GM12878 (cell line): ENCODE measurements around the gene TRIOBP. TPM values are rescaled to one million over a fixed set of nuclear protein-coding genes. Genes with fewer than 3 reads are reported as not detected.

Source experiments
- BHLHE40 ChIP-seq, 2 experiments: fragments of 450-650 bp in 1 of 2; IDR thresholded peaks; 2 replicates each; pipeline ENCODE4 v1.6.1; 2011 to 2017; ENCODE audit warnings: low read depth in 2 of 2, borderline replicate concordance in 1 of 2, improper control_type of control experiment in 1 of 2, low read length in 1 of 2, mild to moderate bottlenecking in 1 of 2
- CBX3 ChIP-seq: fragments of 200-600 bp; sonication (generic); IDR thresholded peaks from 2 replicates; pipeline ENCODE4 v1.6.1; 2016; ENCODE audit warnings: low read depth, borderline replicate concordance
- CREM ChIP-seq: IDR thresholded peaks from 2 replicates; pipeline ENCODE4 v1.6.1; 2014; ENCODE audit warnings: antibody characterized with exemption, low read depth
- DPF2 ChIP-seq: fragments of 450-650 bp; IDR thresholded peaks from 2 replicates; pipeline ENCODE4 v1.6.1; 2017; ENCODE audit warnings: mild to moderate bottlenecking
- E2F4 ChIP-seq: IDR thresholded peaks from 2 replicates; pipeline ENCODE4 v1.6.1; 2012; ENCODE audit warnings: low read depth, low read length, improper control_type of control experiment
- EGR1 ChIP-seq, 2 experiments: IDR thresholded peaks; 1 replicate in 1 of 2; 2 replicates in 1 of 2; pipeline ENCODE4 v1.6.1; 2011 to 2012; ENCODE audit warnings: low read depth in 2 of 2, low read length in 2 of 2, borderline replicate concordance in 1 of 2, mild to moderate bottlenecking in 1 of 2, moderate library complexity in 1 of 2
- FOXK2 ChIP-seq: fragments of 450-650 bp; IDR thresholded peaks from 2 replicates; pipeline ENCODE4 v1.6.1; 2017; ENCODE audit warnings: mild to moderate bottlenecking, moderate library complexity
- HDAC6 ChIP-seq: fragments of 200-600 bp; sonication (generic); IDR thresholded peaks from one replicate; pipeline ENCODE4 v1.8.0; 2017; ENCODE audit warnings: antibody characterized with exemption; ENCODE audit not compliant: unreplicated experiment
- KAT2A ChIP-seq: conservative IDR thresholded peaks from 2 replicates; pipeline ENCODE4 v1.6.1; 2011; ENCODE audit warnings: low read depth, low read length; ENCODE audit not compliant: control insufficient read depth
- MXI1 ChIP-seq: fragments of 150-350 bp; IDR thresholded peaks from 2 replicates; pipeline ENCODE4 v1.6.1; 2011; ENCODE audit warnings: low read depth, mild to moderate bottlenecking, inconsistent platforms, low read length, improper control_type of control experiment
- NR2C2 ChIP-seq: IDR thresholded peaks from 2 replicates; pipeline ENCODE4 v1.6.1; 2011; ENCODE audit warnings: borderline replicate concordance, low read depth; ENCODE audit not compliant: control insufficient read depth, insufficient read length
- NR2F1 ChIP-seq: fragments of 450-650 bp; conservative IDR thresholded peaks from 2 replicates; pipeline ENCODE4 v1.6.1; 2017; ENCODE audit warnings: mild to moderate bottlenecking
- POU2F2 ChIP-seq: IDR thresholded peaks from 3 replicates; pipeline ENCODE4 v1.6.1; 2011; ENCODE audit warnings: low read depth, mild to moderate bottlenecking, low read length, borderline replicate concordance
- RAD51 ChIP-seq: fragments of 450-650 bp; IDR thresholded peaks from 2 replicates; pipeline ENCODE4 v1.6.1; 2016; ENCODE audit warnings: moderate library complexity, mild to moderate bottlenecking, inconsistent platforms
- RCOR1 ChIP-seq: conservative IDR thresholded peaks from 2 replicates; pipeline ENCODE4 v1.6.1; 2012; ENCODE audit warnings: low read depth, low read length, improper control_type of control experiment
- RUNX3 ChIP-seq: IDR thresholded peaks from 2 replicates; pipeline ENCODE4 v1.6.1; 2012; ENCODE audit warnings: low read length, inconsistent platforms
- SMAD1 ChIP-seq: fragments of 450-650 bp; IDR thresholded peaks from 2 replicates; pipeline ENCODE4 v1.6.1; 2018; ENCODE audit warnings: mild to moderate bottlenecking, low read depth; ENCODE audit not compliant: partially characterized antibody
- SUPT20H ChIP-seq: IDR thresholded peaks from 2 replicates; pipeline ENCODE4 v1.6.1; 2011; ENCODE audit warnings: low read depth, mild to moderate bottlenecking, low read length, moderate library complexity, borderline replicate concordance; ENCODE audit not compliant: control insufficient read depth
- TCF7 ChIP-seq: IDR thresholded peaks from 2 replicates; pipeline ENCODE4 v1.6.1; 2014; ENCODE audit warnings: antibody characterized with exemption, borderline replicate concordance
- ZBTB40 ChIP-seq: fragments of 450-650 bp; IDR thresholded peaks from 2 replicates; pipeline ENCODE4 v1.6.1; 2016; ENCODE audit warnings: mild to moderate bottlenecking, moderate library complexity, borderline replicate concordance
- ZNF217 ChIP-seq: fragments of 450-650 bp; IDR thresholded peaks from 2 replicates; pipeline ENCODE4 v1.6.1; 2017; ENCODE audit warnings: antibody characterized with exemption, mild to moderate bottlenecking
- ZNF384 ChIP-seq: IDR thresholded peaks from 2 replicates; pipeline ENCODE4 v1.6.1; 2012; ENCODE audit warnings: low read depth, mild to moderate bottlenecking, low read length, improper control_type of control experiment, borderline replicate concordance
- polyA plus RNA-seq, 11 experiments: library from polyadenylated mRNA; depleted of rRNA in 4 of 11; unstranded in 6 of 11; stranded (reverse) in 5 of 11; fragments of >200 nt; fragmentation: Nextera tagmentation in 4 of 11; fragmentation: Illumina TruSeq in 1 of 11; extraction: Ambion mirVana in 4 of 11; extraction: Trizol in 1 of 11; gene quantifications; 1 replicate in 1 of 11; 2 replicates in 10 of 11; pipeline versions ENCODE4 v1.2.1 to v1.2.3, GENCODE V29; 2011 to 2016; ENCODE audit warnings: inconsistent platforms in 2 of 11, missing spikeins in 2 of 11, low read depth in 1 of 11
- total RNA-seq, 4 experiments: library from RNA; depleted of rRNA in 3 of 4; stranded (reverse); fragments of >200 nt in 3 of 4; fragmentation: Illumina TruSeq in 1 of 4; extraction: Trizol in 1 of 4; gene quantifications; 2 replicates each; pipeline versions ENCODE4 v1.2.1 to v1.2.3, GENCODE V29; 2013 to 2021
- TF ChIP-seq, protein P1 (sequence below): IDR thresholded peaks from 2 replicates; pipeline ENCODE4 v1.6.1; 2011; ENCODE audit warnings: mild to moderate bottlenecking, low read depth, low read length, moderate library complexity; ENCODE audit not compliant: insufficient replicate concordance

TRIOBP gene
- total and polyA plus RNA-seq, 10 of the 15 experiments (the other 5 are each of a cell fraction or from before 2014, with no cell fraction given): 0.21 to 23.6 (median 11.9) TPM

DNA sequence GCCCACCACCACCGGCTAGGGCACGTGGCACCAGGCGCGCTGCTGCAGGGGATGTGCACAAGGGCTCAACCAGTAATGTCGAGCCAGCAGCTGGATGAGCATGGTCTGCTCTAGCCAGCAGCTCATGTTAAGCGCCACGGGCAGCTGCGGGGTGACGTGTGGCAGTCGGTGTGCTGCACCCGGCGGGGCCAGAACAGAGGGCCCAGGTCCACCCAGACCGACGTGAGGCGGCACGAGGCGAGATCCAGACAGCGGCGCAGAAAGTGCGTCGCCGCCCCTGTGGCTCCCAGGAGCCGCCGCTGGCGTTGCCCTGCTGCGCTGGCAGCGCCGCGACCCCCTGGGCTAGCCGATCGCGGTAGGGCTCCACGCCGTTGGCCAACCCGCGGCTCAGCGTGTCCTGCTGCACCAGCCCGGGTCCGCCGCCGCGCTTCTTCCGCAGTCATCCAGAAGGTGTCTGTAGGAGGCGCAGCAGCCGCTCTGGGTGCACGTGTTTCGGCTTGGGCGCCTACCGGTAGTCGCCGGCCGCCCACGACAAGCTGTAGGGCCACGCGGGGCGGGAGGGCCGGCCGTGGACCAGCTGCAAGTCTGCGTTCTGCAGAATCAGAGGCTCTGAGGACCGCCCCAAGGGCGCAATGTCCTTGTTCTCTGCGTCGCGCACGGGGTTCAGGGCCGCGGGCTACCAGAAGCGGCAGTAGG, 121.7 kb downstream of the TRIOBP start (continued):
- TF ChIP-seq SMAD1: no peak
- no peak for TF ChIP-seq CREM
- no peak for TF ChIP-seq TCF7
- 0 out of 2 replicates have a peak, but pooled peaks have one; percentile 23 for TF ChIP-seq DPF2
- TF ChIP-seq, protein P1, sequence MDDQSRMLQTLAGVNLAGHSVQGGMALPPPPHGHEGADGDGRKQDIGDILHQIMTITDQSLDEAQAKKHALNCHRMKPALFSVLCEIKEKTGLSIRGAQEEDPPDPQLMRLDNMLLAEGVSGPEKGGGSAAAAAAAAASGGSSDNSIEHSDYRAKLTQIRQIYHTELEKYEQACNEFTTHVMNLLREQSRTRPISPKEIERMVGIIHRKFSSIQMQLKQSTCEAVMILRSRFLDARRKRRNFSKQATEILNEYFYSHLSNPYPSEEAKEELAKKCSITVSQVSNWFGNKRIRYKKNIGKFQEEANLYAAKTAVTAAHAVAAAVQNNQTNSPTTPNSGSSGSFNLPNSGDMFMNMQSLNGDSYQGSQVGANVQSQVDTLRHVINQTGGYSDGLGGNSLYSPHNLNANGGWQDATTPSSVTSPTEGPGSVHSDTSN: no peak
- TF ChIP-seq RCOR1: no peak
- no peak for TF ChIP-seq CBX3
- 0 out of 2 replicates have a peak, but pooled peaks have one; percentile 12 for TF ChIP-seq NR2F1
- no peak for TF ChIP-seq FOXK2
- TF ChIP-seq BHLHE40 (IDR thresholded peaks at IDR 0.05; ENCODE audit: borderline replicate concordance in 1 of 2, low read depth in 2 of 2, low read length in 1 of 2): peak; percentile 84 to 92; a peak in 3 of 4 replicates
- TF ChIP-seq HDAC6: no peak
- TF ChIP-seq ZBTB40: no peak
- TF ChIP-seq NR2C2: no peak
- no peak for TF ChIP-seq KAT2A
- TF ChIP-seq E2F4: no peak
- no peak for TF ChIP-seq POU2F2
- TF ChIP-seq EGR1 (IDR thresholded peaks at IDR 0.05; ENCODE audit: borderline replicate concordance in 1 of 2, low read depth in 2 of 2, low read length in 2 of 2): 0 out of 3 replicates have a peak, but pooled peaks of 1 of the 2 experiments have one; percentile 22
- TF ChIP-seq RAD51: no peak
- peak; percentile 81 for TF ChIP-seq MXI1
- TF ChIP-seq ZNF384: no peak
- no peak for TF ChIP-seq RUNX3
- no peak for TF ChIP-seq SUPT20H
- TF ChIP-seq ZNF217: no peak
